Testis (tissue), 2 donors: ENCODE measurements around the gene STK35.

ENCODE experiments used
- POLR2A ChIP-seq: fragments of 450-650 bp; IDR thresholded peaks from one replicate; pipeline ENCODE4 v1.6.1; 2017; ENCODE audit warnings: antibody characterized with exemption, mild to moderate bottlenecking, moderate library complexity
- TF ChIP-seq, protein P1 (sequence below), 3 experiments: fragments of 450-650 bp in 2 of 3; fragments of 200-600 bp in 1 of 3; sonication (generic) in 1 of 3; IDR thresholded peaks; one replicate each; pipeline ENCODE4 v1.5.1; 2016 to 2019; ENCODE audit warnings: antibody characterized with exemption in 3 of 3, mild to moderate bottlenecking in 2 of 3, moderate library complexity in 1 of 3

DNA sequence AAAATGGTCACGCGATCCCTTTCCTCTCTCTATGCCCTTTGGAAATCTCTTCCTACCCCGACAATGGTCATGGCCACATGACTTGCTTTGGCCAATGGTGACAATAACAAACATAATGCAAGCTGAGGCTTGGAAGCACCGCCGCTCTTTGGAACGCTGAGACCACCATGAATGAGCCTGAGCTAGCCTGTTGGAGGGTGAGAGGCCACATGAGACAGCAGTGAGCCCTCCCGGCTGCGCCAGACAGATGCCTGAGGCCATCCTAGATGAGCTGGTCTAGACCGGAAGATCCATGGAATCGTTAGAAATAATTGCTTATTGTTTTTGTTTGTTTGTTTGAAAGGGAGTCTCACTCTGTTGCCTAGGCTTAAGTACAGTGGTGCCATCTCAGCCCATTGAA, 64.2 kb downstream of the STK35 start:
- TF ChIP-seq, protein P1, sequence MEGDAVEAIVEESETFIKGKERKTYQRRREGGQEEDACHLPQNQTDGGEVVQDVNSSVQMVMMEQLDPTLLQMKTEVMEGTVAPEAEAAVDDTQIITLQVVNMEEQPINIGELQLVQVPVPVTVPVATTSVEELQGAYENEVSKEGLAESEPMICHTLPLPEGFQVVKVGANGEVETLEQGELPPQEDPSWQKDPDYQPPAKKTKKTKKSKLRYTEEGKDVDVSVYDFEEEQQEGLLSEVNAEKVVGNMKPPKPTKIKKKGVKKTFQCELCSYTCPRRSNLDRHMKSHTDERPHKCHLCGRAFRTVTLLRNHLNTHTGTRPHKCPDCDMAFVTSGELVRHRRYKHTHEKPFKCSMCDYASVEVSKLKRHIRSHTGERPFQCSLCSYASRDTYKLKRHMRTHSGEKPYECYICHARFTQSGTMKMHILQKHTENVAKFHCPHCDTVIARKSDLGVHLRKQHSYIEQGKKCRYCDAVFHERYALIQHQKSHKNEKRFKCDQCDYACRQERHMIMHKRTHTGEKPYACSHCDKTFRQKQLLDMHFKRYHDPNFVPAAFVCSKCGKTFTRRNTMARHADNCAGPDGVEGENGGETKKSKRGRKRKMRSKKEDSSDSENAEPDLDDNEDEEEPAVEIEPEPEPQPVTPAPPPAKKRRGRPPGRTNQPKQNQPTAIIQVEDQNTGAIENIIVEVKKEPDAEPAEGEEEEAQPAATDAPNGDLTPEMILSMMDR (IDR thresholded peaks at IDR 0.05): no peak
- TF ChIP-seq POLR2A: no peak
